ENCODE results near the gene EFCAB5. TPM values are rescaled to one million over a fixed set of nuclear protein-coding genes. Genes with fewer than 3 reads are reported as not detected.

Gene EFCAB5
- total RNA-seq, 1 donor from 2014 or later = 1.9 TPM

DNA sequence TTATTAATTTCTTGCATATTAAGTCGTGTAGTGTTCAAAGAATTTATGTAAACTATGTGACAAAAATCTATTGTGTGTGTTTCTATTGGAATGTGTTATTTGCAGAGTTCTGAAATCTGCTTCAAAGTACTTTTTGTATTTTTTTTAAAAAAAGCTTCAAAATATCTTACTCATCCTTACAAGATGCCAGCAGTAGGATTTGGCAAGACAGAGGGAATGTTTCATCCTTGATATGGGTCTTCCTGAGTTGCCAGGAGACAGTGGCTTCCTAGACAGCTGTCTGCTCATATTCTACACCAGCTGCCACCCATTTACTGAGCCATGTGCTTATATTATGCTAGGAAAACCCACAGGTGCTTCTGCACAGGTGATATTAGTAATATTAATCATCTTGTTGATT, 36.4 kb downstream of the EFCAB5 start:
- H3K4me3 Mint-ChIP-seq = no peak overlapping the region
- no peak for DNase-seq
- intact Hi-C loops (cut with micrococcal nuclease) = no loop called here
- no peaks in the 10 kb centered on the region for H3K27me3 Mint-ChIP-seq
- no peak for ATAC-seq (ENCODE audit: low read depth)
- TF ChIP-seq, protein P1, sequence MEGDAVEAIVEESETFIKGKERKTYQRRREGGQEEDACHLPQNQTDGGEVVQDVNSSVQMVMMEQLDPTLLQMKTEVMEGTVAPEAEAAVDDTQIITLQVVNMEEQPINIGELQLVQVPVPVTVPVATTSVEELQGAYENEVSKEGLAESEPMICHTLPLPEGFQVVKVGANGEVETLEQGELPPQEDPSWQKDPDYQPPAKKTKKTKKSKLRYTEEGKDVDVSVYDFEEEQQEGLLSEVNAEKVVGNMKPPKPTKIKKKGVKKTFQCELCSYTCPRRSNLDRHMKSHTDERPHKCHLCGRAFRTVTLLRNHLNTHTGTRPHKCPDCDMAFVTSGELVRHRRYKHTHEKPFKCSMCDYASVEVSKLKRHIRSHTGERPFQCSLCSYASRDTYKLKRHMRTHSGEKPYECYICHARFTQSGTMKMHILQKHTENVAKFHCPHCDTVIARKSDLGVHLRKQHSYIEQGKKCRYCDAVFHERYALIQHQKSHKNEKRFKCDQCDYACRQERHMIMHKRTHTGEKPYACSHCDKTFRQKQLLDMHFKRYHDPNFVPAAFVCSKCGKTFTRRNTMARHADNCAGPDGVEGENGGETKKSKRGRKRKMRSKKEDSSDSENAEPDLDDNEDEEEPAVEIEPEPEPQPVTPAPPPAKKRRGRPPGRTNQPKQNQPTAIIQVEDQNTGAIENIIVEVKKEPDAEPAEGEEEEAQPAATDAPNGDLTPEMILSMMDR (IDR thresholded peaks at IDR 0.05) = no peak
- H3K4me1 Mint-ChIP-seq = no peaks in the 10 kb centered on the region
- H3K9me3 Mint-ChIP-seq = no peaks in the 10 kb centered on the region
- no peak overlapping the region for H3K27ac Mint-ChIP-seq
- ChIA-PET POLR2A (no interaction called here), CTCF (no interaction called here)
- H3K36me3 Mint-ChIP-seq (ENCODE audit: low read depth) = no peaks in the 10 kb centered on the region

GRCh38 chr17:29980261-29980660, 38.8 kb downstream of the EFCAB5 start:
- H3K4me1 Mint-ChIP-seq = no peaks in the 10 kb centered on the region
- CTCF ChIA-PET = no interaction called here
- POLR2A ChIA-PET = no interaction called here
- intact Hi-C loops (cut with micrococcal nuclease) = no loop called here
- TF ChIP-seq, protein P1 (IDR thresholded peaks at IDR 0.05) = no peak
- peaks cover 2% of the 10 kb centered on the region for H3K27me3 Mint-ChIP-seq
- no peak overlapping the region for H3K4me3 Mint-ChIP-seq
- ATAC-seq (ENCODE audit: low read depth) = no peak
- no peaks in the 10 kb centered on the region for H3K9me3 Mint-ChIP-seq
- H3K27ac Mint-ChIP-seq = no peak overlapping the region
- no peak for DNase-seq
- H3K36me3 Mint-ChIP-seq (ENCODE audit: low read depth) = no peaks in the 10 kb centered on the region

- ChIA-PET CTCF (no interaction called here), POLR2A (no interaction called here)
- TF ChIP-seq, protein P1 (IDR thresholded peaks at IDR 0.05) = no peak
- H3K9me3 Mint-ChIP-seq = peaks cover 7% of the 10 kb centered on the region
- ATAC-seq (ENCODE audit: low read depth) (no peak), DNase-seq (no peak)
- H3K36me3 Mint-ChIP-seq (ENCODE audit: low read depth) = no peaks in the 10 kb centered on the region
- no peaks in the 10 kb centered on the region for H3K4me1 Mint-ChIP-seq
- H3K27ac Mint-ChIP-seq = no peak overlapping the region
- peaks cover 6% of the 10 kb centered on the region for H3K27me3 Mint-ChIP-seq
- intact Hi-C loops (cut with micrococcal nuclease) = no loop called here
- no peak overlapping the region for H3K4me3 Mint-ChIP-seq
Observed at GRCh38 chr17:29982991-29983653, 41.7 kb downstream of the EFCAB5 start.

DNA sequence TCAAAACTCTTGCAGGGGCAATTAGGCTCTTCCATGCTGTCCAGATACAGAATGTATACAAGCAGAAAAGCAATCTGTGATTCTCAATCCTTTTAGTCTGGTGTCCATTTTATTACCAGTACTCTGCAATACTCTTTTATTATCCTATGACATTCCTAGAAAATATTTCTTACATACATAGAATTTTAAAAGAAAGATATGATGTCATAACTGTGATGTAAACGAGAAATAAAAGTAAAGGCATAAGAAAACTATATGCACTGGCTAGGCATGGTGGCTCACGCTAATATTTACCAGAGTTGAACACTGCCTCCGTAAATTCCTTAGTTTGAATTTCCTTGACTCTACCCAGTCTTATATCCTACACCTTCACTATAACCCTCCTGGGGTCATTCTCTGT, 55.0 kb downstream of the EFCAB5 start:
- intact Hi-C loops (cut with micrococcal nuclease) = no loop called here
- Mint-ChIP-seq H3K27me3 (no peaks in the 10 kb centered on the region), H3K27ac (no peak overlapping the region), H3K4me3 (no peak overlapping the region), H3K4me1 (no peaks in the 10 kb centered on the region), H3K36me3 (ENCODE audit: low read depth) (no peaks in the 10 kb centered on the region), H3K9me3 (peaks cover 3% of the 10 kb centered on the region)
- POLR2A ChIA-PET = no interaction called here
- ATAC-seq (ENCODE audit: low read depth) (no peak), DNase-seq (no peak)
- CTCF ChIA-PET = no interaction called here
- TF ChIP-seq, protein P1 (IDR thresholded peaks at IDR 0.05) = no peak

DNA sequence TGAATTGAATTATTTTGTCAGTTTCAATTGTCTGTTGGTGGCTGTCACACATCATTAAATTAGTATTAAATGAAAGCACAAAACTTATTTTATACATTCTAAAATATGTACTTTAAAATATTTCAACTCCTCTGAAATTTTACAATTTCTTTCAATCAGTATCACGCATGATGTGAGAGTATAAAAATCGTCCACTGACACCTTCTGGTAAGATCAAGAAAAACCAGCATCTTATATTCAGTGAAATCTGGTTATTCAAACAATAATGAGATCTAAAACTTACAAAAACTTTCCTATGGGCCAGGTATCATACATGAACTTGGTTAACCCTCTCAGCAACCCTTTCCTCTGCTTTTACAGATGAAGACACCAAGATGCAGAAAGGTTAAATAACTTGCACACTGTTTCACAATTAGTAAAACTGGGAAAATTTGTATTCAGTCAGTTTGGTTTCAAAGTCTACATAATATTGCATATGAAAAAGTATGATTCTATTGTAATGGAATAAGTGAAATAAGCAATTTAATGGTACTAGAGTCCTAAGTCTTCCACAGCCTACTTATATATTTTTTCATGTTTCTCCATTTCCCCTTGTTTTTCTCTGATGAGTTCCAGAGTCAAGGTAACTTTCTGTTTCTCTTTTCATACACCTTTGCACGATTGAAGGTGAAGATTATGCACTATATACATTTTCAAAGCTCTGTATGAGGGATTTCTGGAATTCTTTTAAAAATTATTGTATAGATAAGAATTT, 58.7 kb downstream of the EFCAB5 start:
- no peak overlapping the region for H3K4me3 Mint-ChIP-seq
- no peaks in the 10 kb centered on the region for H3K9me3 Mint-ChIP-seq
- DNase-seq = no peak
- CTCF ChIA-PET = interaction anchor here (1.9 kb wide), 1 partner anchor 193 kb away, joined by 7 read pairs; no protein-coding TSS in a partner anchor
- H3K27ac Mint-ChIP-seq = no peak overlapping the region
- ATAC-seq (ENCODE audit: low read depth) = no peak
- no peaks in the 10 kb centered on the region for H3K4me1 Mint-ChIP-seq
- POLR2A ChIA-PET = no interaction called here
- intact Hi-C loops (cut with micrococcal nuclease) = loop anchor here (1.0 to 10.0 kb wide), 3 partner anchors 135 to 363 kb away; no protein-coding TSS in a partner anchor
- TF ChIP-seq, protein P1 (IDR thresholded peaks at IDR 0.05) = no peak
- no peaks in the 10 kb centered on the region for H3K27me3 Mint-ChIP-seq
- no peaks in the 10 kb centered on the region for H3K36me3 Mint-ChIP-seq (ENCODE audit: low read depth)
